Mesothelial cell of epicardium (in vitro differentiated cells): ENCODE measurements around the gene SFI1. TPM values are rescaled to one million over a fixed set of nuclear protein-coding genes. Genes with fewer than 3 reads are reported as not detected.

Experiments used
- DNase-seq, 2 experiments: peaks; one replicate each; pipeline ENCODE4 v3.0.0; 2021; ENCODE audit warnings: low spot score in 2 of 2; ENCODE audit not compliant: unreplicated experiment in 2 of 2
- H3K27ac Mint-ChIP-seq: 2 replicates; pipeline ENCODE4 v1.8.0; 2021; ENCODE audit warnings: mixed read lengths
- H3K27me3 Mint-ChIP-seq: 2 replicates; pipeline ENCODE4 v1.8.0; 2021; ENCODE audit warnings: low read depth, mixed read lengths
- H3K36me3 Mint-ChIP-seq: 2 replicates; pipeline ENCODE4 v1.8.0; 2021; ENCODE audit warnings: mixed read lengths
- H3K4me1 Mint-ChIP-seq: 2 replicates; pipeline ENCODE4 v1.8.0; 2021; ENCODE audit warnings: mixed read lengths
- H3K4me3 Mint-ChIP-seq: 2 replicates; pipeline ENCODE4 v1.8.0; 2021; ENCODE audit warnings: mild to moderate bottlenecking, moderate library complexity, mixed read lengths
- H3K9me3 Mint-ChIP-seq: 2 replicates; pipeline ENCODE4 v1.8.0; 2021; ENCODE audit warnings: mixed read lengths
- total RNA-seq: library from RNA; stranded (reverse); gene quantifications from 3 replicates; pipeline ENCODE4 v1.2.1, GENCODE V29; 2021
- TF ChIP-seq, protein P1 (sequence below): fragments of 200-600 bp; sonication (generic); IDR thresholded peaks from one replicate; pipeline ENCODE4 v1.5.0; 2021; ENCODE audit warnings: antibody characterized with exemption; ENCODE audit not compliant: unreplicated experiment

SFI1 gene
- total RNA-seq, 1 donor from 2014 or later, result 45.7 TPM

DNA sequence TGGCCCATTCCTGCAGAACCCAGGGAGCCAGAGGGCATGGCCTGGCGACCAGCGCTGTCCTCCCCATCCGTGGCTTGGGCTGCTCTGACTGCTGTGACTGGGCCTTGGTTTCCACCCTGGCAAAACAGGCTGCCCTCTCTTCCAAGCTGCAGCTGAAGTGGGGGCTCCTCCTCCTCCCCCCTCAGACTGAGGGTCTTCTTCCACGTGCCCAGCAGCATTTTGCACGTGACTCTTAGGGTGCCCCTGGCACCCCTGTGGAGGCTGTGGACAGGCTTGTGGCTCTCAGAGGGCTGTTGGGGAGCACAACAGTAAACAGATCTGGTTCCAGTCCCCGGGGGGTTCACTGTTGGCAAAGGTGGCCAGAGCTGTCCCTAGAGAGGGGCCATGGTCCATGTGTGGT is 114.3 kb downstream of the SFI1 start:
- no peak overlapping the region for H3K27ac Mint-ChIP-seq
- no peaks in the 10 kb centered on the region for H3K27me3 Mint-ChIP-seq
- peaks cover 3% of the 10 kb centered on the region for H3K36me3 Mint-ChIP-seq
- TF ChIP-seq, protein P1, sequence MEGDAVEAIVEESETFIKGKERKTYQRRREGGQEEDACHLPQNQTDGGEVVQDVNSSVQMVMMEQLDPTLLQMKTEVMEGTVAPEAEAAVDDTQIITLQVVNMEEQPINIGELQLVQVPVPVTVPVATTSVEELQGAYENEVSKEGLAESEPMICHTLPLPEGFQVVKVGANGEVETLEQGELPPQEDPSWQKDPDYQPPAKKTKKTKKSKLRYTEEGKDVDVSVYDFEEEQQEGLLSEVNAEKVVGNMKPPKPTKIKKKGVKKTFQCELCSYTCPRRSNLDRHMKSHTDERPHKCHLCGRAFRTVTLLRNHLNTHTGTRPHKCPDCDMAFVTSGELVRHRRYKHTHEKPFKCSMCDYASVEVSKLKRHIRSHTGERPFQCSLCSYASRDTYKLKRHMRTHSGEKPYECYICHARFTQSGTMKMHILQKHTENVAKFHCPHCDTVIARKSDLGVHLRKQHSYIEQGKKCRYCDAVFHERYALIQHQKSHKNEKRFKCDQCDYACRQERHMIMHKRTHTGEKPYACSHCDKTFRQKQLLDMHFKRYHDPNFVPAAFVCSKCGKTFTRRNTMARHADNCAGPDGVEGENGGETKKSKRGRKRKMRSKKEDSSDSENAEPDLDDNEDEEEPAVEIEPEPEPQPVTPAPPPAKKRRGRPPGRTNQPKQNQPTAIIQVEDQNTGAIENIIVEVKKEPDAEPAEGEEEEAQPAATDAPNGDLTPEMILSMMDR, result no peak
- H3K4me1 Mint-ChIP-seq, result no peaks in the 10 kb centered on the region
- H3K4me3 Mint-ChIP-seq, result no peak overlapping the region
- DNase-seq, result no peak
- H3K9me3 Mint-ChIP-seq, result no peaks in the 10 kb centered on the region

DNA sequence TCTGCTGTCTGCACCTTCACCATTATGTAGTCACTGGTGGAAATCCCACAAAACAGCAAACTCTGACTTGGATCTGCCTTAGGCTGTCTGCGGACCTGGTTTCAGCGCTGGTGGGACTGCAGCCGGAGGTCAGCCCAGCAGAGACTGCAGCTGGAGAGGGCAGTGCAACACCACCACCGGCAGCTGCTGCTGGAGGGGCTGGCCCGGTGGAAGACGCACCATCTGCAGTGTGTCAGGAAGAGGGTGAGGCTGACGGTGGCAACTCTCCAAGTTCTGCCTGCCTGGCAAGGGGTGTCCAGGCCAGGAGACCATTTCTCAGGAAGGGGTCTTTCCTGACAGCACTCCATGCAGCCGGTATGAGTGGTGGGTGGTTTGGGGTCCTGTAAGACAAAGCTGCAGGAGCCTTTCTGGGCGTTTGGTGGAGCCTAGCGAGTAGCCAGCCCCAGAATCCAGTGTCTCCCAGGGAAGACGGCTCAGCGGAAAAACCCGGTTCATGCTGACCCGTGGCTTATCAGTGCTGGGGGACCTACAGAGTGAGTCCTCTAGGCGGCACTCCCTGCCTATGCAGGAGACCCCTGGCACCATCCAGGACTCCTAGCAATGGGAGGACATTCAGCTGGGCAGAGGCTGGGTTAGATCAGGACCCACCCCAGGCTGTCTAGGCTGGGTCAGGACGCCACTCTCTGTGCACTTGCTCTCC is 114.9 kb downstream of the SFI1 start:
- H3K27me3 Mint-ChIP-seq, result no peaks in the 10 kb centered on the region
- no peaks in the 10 kb centered on the region for H3K4me1 Mint-ChIP-seq
- no peak for DNase-seq
- TF ChIP-seq, protein P1, result no peak
- no peaks in the 10 kb centered on the region for H3K9me3 Mint-ChIP-seq
- H3K27ac Mint-ChIP-seq, result no peak overlapping the region
- H3K4me3 Mint-ChIP-seq, result no peak overlapping the region
- peaks cover 3% of the 10 kb centered on the region for H3K36me3 Mint-ChIP-seq

DNA sequence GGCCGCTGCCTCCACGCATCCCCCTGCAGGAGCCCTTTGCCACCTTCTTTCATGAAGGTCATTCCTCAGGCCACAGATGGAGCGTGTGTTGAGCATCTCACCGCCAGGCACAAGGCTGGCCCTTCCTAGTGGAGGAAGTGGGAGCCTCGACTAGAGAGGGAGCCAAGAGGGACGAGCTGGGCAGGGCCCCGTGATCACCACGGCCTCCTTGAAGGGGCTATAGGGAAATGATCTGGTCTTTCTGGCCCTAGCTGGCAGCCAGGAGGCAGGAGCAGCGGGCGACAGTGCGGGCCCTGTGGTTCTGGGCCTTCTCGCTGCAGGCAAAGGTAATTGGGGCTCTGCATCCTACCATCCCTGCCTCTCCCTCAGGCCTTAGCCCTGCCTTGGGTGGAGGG is 116.6 kb downstream of the SFI1 start:
- no peak for DNase-seq
- TF ChIP-seq, protein P1, result no peak
- no peaks in the 10 kb centered on the region for H3K27me3 Mint-ChIP-seq
- H3K9me3 Mint-ChIP-seq, result no peaks in the 10 kb centered on the region
- no peak overlapping the region for H3K4me3 Mint-ChIP-seq
- H3K36me3 Mint-ChIP-seq, result peaks cover 3% of the 10 kb centered on the region
- H3K4me1 Mint-ChIP-seq, result no peaks in the 10 kb centered on the region
- H3K27ac Mint-ChIP-seq, result no peak overlapping the region

DNA sequence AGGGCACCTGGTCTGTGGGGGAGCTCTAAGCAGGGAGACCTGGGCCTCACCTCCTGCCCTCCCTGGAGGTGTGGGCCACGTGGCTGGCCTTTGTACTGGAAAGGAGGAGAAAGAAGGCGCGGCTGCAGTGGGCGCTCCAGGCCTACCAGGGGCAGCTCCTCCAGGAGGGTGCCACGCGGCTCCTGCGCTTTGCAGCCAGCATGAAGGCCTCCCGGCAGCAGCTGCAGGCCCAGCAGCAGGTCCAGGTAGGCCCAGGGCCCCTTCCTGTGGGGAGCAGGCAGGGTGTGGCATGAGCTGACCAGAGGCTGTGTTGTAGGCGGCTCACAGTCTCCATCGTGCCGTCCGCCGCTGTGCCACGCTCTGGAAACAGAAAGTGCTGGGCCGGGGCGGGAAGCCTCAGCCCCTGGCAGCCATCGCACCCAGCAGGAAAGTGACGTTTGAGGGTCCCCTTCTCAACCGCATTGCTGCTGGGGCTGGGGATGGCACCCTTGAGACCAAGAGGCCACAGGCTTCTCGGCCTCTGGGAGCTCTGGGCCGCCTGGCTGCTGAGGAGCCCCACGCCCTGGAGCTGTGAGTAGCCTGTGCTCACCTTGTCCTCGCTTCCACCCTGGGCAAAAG is 117.1 kb downstream of the SFI1 start:
- DNase-seq, result no peak
- no peak overlapping the region for H3K4me3 Mint-ChIP-seq
- H3K4me1 Mint-ChIP-seq, result no peaks in the 10 kb centered on the region
- no peaks in the 10 kb centered on the region for H3K27me3 Mint-ChIP-seq
- no peak overlapping the region for H3K27ac Mint-ChIP-seq
- TF ChIP-seq, protein P1, result no peak
- H3K36me3 Mint-ChIP-seq, result peaks cover 3% of the 10 kb centered on the region
- H3K9me3 Mint-ChIP-seq, result no peaks in the 10 kb centered on the region

DNA sequence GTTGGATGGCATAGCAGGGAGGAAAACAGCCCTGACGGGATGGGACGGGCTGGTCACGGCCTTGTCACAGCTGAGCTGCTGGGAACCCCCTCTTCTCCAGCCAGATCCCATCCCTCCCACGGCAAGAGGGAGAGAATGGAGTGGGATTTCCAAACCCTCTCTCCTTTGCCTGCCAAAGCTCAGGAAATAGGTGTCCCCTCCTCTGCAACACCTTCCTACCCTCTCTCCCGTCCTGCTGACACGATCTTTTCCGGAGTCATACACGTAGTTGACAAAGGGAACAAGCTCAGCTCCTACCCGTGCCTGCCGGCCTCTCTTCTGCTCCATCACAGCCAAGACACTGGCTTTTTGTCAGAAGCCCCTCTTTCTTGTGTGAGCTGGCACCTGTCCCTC is 117.6 kb downstream of the SFI1 start:
- H3K4me3 Mint-ChIP-seq, result no peak overlapping the region
- no peak for DNase-seq
- no peaks in the 10 kb centered on the region for H3K9me3 Mint-ChIP-seq
- H3K27me3 Mint-ChIP-seq, result no peaks in the 10 kb centered on the region
- H3K27ac Mint-ChIP-seq, result no peak overlapping the region
- peaks cover 3% of the 10 kb centered on the region for H3K36me3 Mint-ChIP-seq
- TF ChIP-seq, protein P1, result no peak
- H3K4me1 Mint-ChIP-seq, result no peaks in the 10 kb centered on the region
